Fibroblast of skin of left biceps (primary cell): ENCODE data around the gene PPP1R15B.

Experiments used
- DNase-seq, 2 experiments: peaks; one replicate each; pipeline ENCODE4 v3.0.0-alpha.2; 2013; ENCODE audit warnings: low read depth in 2 of 2

Gene PPP1R15B

GRCh38 chr1:204400882-204401510 lies 10.6 kb downstream of the PPP1R15B start:
- no peak for DNase-seq

GRCh38 chr1:204398197-204399125 lies 13.2 kb downstream of the PPP1R15B start:
- DNase-seq = peak in 1 of 2 experiments; percentile 32

- DNase-seq = no peak
Measured at GRCh38 chr1:204396015-204396583, 15.5 kb downstream of the PPP1R15B start.

- no peak for DNase-seq
Measured at GRCh38 chr1:204391629-204392028, 20.0 kb downstream of the PPP1R15B start.

GRCh38 chr1:204390751-204391466 lies 20.7 kb downstream of the PPP1R15B start:
- no peak for DNase-seq

- DNase-seq = no peak
Measured at GRCh38 chr1:204385727-204386126, 25.9 kb downstream of the PPP1R15B start.

GRCh38 chr1:204384636-204385352 lies 26.8 kb downstream of the PPP1R15B start:
- DNase-seq = no peak

GRCh38 chr1:204383163-204383904 lies 28.3 kb downstream of the PPP1R15B start:
- no peak for DNase-seq

GRCh38 chr1:204382714-204383083 lies 28.9 kb downstream of the PPP1R15B start:
- DNase-seq = no peak

GRCh38 chr1:204380293-204380831 lies 31.3 kb downstream of the PPP1R15B start:
- no peak for DNase-seq

- no peak for DNase-seq
Measured at GRCh38 chr1:204377800-204378668, 33.6 kb downstream of the PPP1R15B start.

- DNase-seq = no peak
Measured at GRCh38 chr1:204376919-204377799, 34.5 kb downstream of the PPP1R15B start.

- no peak for DNase-seq
Measured at GRCh38 chr1:204376465-204376864, 35.2 kb downstream of the PPP1R15B start.

GRCh38 chr1:204373911-204374310 lies 37.7 kb downstream of the PPP1R15B start:
- no peak for DNase-seq

GRCh38 chr1:204370176-204370575 lies 41.4 kb downstream of the PPP1R15B start:
- no peak for DNase-seq

- DNase-seq = no peak
Measured at GRCh38 chr1:204368996-204369726, 42.5 kb downstream of the PPP1R15B start.

GRCh38 chr1:204367956-204368355 lies 43.7 kb downstream of the PPP1R15B start:
- no peak for DNase-seq
